Endothelial cell of umbilical vein (primary cell): ENCODE data around the gene LAMTOR2. TPM values are rescaled to one million over a fixed set of nuclear protein-coding genes. Genes with fewer than 3 reads are reported as not detected.

Source experiments
- BruUV-seq: library from RNA; stranded (reverse); fragments of 400-500 nt; replicated peaks from 2 replicates; lab custom pipeline; 2021; lab: Mats Ljungman, UMichigan
- CTCF ChIA-PET: fragments of 300-600, 350-600 bp; sonication (Branson Sonifier 250); formaldehyde crosslinking; loops from one replicate; lab custom pipeline; 2021; ENCODE audit warnings: antibody characterized with exemption, inconsistent platforms; lab: Charles Lee
- POLR2A ChIA-PET: fragments of 300-600, 350-600 bp; sonication (Branson Sonifier 250); formaldehyde crosslinking; loops from one replicate; lab custom pipeline; 2021; ENCODE audit warnings: antibody characterized with exemption, inconsistent platforms; lab: Charles Lee
- DNase-seq: peaks from one replicate; pipeline ENCODE4 v3.0.0-alpha.2; 2011; ENCODE audit warnings: low read depth, low spot score
- FAIRE-seq: peaks from 2 replicates; lab custom pipeline; 2011; peaks lifted over from hg19 to GRCh38; lab: Jason Lieb, UNC
- H2AFZ ChIP-seq: 2 replicates; pipeline ENCODE4 v1.6.0; 2012; ENCODE audit warnings: low read depth, low read length, control low read depth, inconsistent platforms
- H3K27ac ChIP-seq: 2 replicates; pipeline ENCODE4 v1.5.1; 2011; ENCODE audit warnings: low read depth, mild to moderate bottlenecking, control low read depth, low read length, moderate library complexity; ENCODE audit not compliant: insufficient read depth
- H3K27me3 ChIP-seq, 2 experiments: 2 replicates each; pipeline versions ENCODE4 v1.6.0 to v1.6.1; 2011; ENCODE audit warnings: low read length in 2 of 2, mixed read lengths in 1 of 2; ENCODE audit not compliant: control insufficient read depth in 2 of 2, insufficient read depth in 2 of 2
- H3K36me3 ChIP-seq, 2 experiments: 2 replicates in 1 of 2; 3 replicates in 1 of 2; pipeline ENCODE4 v1.5.1; 2011; ENCODE audit warnings: low read length in 2 of 2, mild to moderate bottlenecking in 1 of 2, moderate library complexity in 1 of 2; ENCODE audit not compliant: control insufficient read depth in 2 of 2, insufficient read depth in 2 of 2; ENCODE audit errors: extremely low read depth in 1 of 2
- H3K4me1 ChIP-seq: 3 replicates; pipeline ENCODE4 v1.5.1; 2011; ENCODE audit warnings: mild to moderate bottlenecking, low read length; ENCODE audit not compliant: control insufficient read depth, insufficient read depth; ENCODE audit errors: extremely low read depth
- H3K4me2 ChIP-seq: 2 replicates; pipeline ENCODE4 v1.6.1; 2011; ENCODE audit warnings: low read length, control low read depth, mixed read lengths; ENCODE audit not compliant: insufficient read depth
- H3K4me3 ChIP-seq, 3 experiments: fragments of 200-600 bp in 1 of 3; sonication (generic), shearing (Covaris generic) in 1 of 3; replicated peaks in 1 of 3; 2 replicates each; pipeline ENCODE4 v1.5.1; 2011 to 2016; ENCODE audit warnings: control low read depth in 3 of 3, low read length in 3 of 3, mild to moderate bottlenecking in 2 of 3, inconsistent platforms in 1 of 3, low read depth in 1 of 3, moderate library complexity in 1 of 3; ENCODE audit not compliant: insufficient read depth in 1 of 3
- H3K79me2 ChIP-seq: 2 replicates; pipeline ENCODE4 v1.6.0; 2012; ENCODE audit warnings: low read length, inconsistent platforms; ENCODE audit not compliant: control insufficient read depth, insufficient read depth
- H3K9ac ChIP-seq: replicated peaks from 2 replicates; pipeline ENCODE3; 2011; ENCODE audit warnings: low read length, control low read depth; ENCODE audit not compliant: insufficient read depth; ENCODE audit errors: extremely low read depth
- H3K9me1 ChIP-seq: replicated peaks from 3 replicates; pipeline ENCODE4 v1.6.0; 2011; ENCODE audit warnings: mild to moderate bottlenecking, low read length; ENCODE audit not compliant: control insufficient read depth, insufficient read depth; ENCODE audit errors: extremely low read depth
- H3K9me3 ChIP-seq: replicated peaks from 2 replicates; pipeline ENCODE4 v1.5.1; 2012; ENCODE audit warnings: low read length, inconsistent platforms; ENCODE audit not compliant: control insufficient read depth, insufficient read depth
- H4K20me1 ChIP-seq: replicated peaks from 2 replicates; pipeline ENCODE3; 2011; ENCODE audit warnings: mild to moderate bottlenecking, low read length; ENCODE audit not compliant: control insufficient read depth, insufficient read depth; ENCODE audit errors: extremely low read depth
- CTCF ChIP-seq, 2 donors: IDR thresholded peaks; 1 replicate in 1 of 2; 2 replicates in 1 of 2; pipeline ENCODE4 v1.5.1; 2011; ENCODE audit warnings: low read length in 2 of 2, mild to moderate bottlenecking in 2 of 2, moderate library complexity in 2 of 2, control low read depth in 1 of 2, inconsistent platforms in 1 of 2, low read depth in 1 of 2; ENCODE audit not compliant: insufficient read depth in 1 of 2; ENCODE audit errors: extremely low read depth in 1 of 2
- EZH2 ChIP-seq: IDR thresholded peaks from 2 replicates; pipeline ENCODE4 v1.6.1; 2012; ENCODE audit warnings: borderline replicate concordance, low read depth, mild to moderate bottlenecking, moderate library complexity, low read length, inconsistent platforms; ENCODE audit not compliant: severe bottlenecking
- FOS ChIP-seq: IDR thresholded peaks from 2 replicates; pipeline ENCODE4 v1.6.1; 2011; ENCODE audit warnings: mild to moderate bottlenecking, low read length, moderate library complexity, borderline replicate concordance; ENCODE audit not compliant: insufficient read depth
- GATA2 ChIP-seq: IDR thresholded peaks from 2 replicates; pipeline ENCODE4 v1.7.0; 2011; ENCODE audit warnings: low read depth, mild to moderate bottlenecking, moderate library complexity, mixed read lengths, low read length; ENCODE audit not compliant: insufficient read length, insufficient read depth
- JUN ChIP-seq: IDR thresholded peaks from 2 replicates; pipeline ENCODE4 v1.6.1; 2011; ENCODE audit warnings: borderline replicate concordance, low read depth; ENCODE audit not compliant: insufficient read length, insufficient read depth
- MAX ChIP-seq: IDR thresholded peaks from 2 replicates; pipeline ENCODE4 v1.6.1; 2011; ENCODE audit not compliant: insufficient read depth, insufficient read length
- MYC ChIP-seq: IDR thresholded peaks from one replicate; pipeline ENCODE4 v1.6.1; 2011; ENCODE audit warnings: mild to moderate bottlenecking, low read depth, low read length
- POLR2A ChIP-seq: IDR thresholded peaks from 2 replicates; pipeline ENCODE4 v1.6.1; 2012; ENCODE audit warnings: low read depth, mild to moderate bottlenecking, control low read depth, low read length
- POLR2AphosphoS5 ChIP-seq: IDR thresholded peaks from 2 replicates; pipeline ENCODE4 v1.6.1; 2012; ENCODE audit warnings: low read depth, mild to moderate bottlenecking, control low read depth, low read length, moderate library complexity; ENCODE audit not compliant: insufficient read depth
- dilution Hi-C: fragments of 300-500 bp; cut with MboI; formaldehyde crosslinking; loops from one replicate; pipeline ENCODE4 v1.15.0; 2019; ENCODE audit warnings: low sequenced_read_pairs; ENCODE audit not compliant: extremely low pct_ligation_motif_present
- intact Hi-C: fragments of 100-400 bp; cut with micrococcal nuclease; formaldehyde crosslinking; loops from one replicate; pipeline ENCODE4 v1.10.0; 2022
- polyA plus RNA-seq, 4 experiments: library from polyadenylated mRNA; depleted of rRNA in 3 of 4; stranded (reverse) in 3 of 4; unstranded in 1 of 4; fragments of >200 nt; gene quantifications; 2 replicates each; pipeline versions ENCODE4 v1.2.1 to v1.2.3, GENCODE V29; 2011 to 2012; ENCODE audit warnings: missing spikeins in 1 of 4
- total RNA-seq: library from RNA; stranded (reverse); gene quantifications from 2 replicates; pipeline ENCODE4 v1.2.3, GENCODE V29; 2021

LAMTOR2 gene
- total and polyA plus RNA-seq, 2 donors (not counting 3 experiments of a cell fraction or from before 2014, with no cell fraction given) = 77.7 to 136 TPM

GRCh38 chr1:156067262-156067661 is 12.7 kb downstream of the LAMTOR2 start:
- no peaks in the 10 kb centered on the region for H3K79me2 ChIP-seq
- H3K4me3 ChIP-seq = no peak overlapping the region
- ChIA-PET CTCF (interaction anchor here (0.8 to 4.1 kb wide), 11 partner anchors 9 to 219 kb away, joined by 3 to 92 read pairs (median 9); partner anchors contain the start of gene ARHGEF2), POLR2A (no interaction called here)
- intact Hi-C loops (no loop called here), dilution Hi-C loops (no loop called here)
- BruUV-seq = no TSS peak
- H3K4me2 ChIP-seq = no peak overlapping the region
- FAIRE-seq (no peak), DNase-seq (no peak)
- H3K9me1 ChIP-seq = no peaks in the 10 kb centered on the region
- H3K27me3 ChIP-seq = no peaks in the 10 kb centered on the region
- H3K4me1 ChIP-seq = peaks cover 6% of the 10 kb centered on the region
- TF ChIP-seq JUN (no peak), MAX (no peak), MYC (no peak), FOS (no peak), GATA2 (no peak), POLR2A (no peak), POLR2AphosphoS5 (no peak), EZH2 (no peak), CTCF (IDR thresholded peaks at IDR 0.05; ENCODE audit: extremely low read depth in 1 of 2, insufficient read depth in 1 of 2, low read depth in 1 of 2, low read length in 2 of 2) (no peak)
- H3K9me3 ChIP-seq = no peaks in the 10 kb centered on the region
- H4K20me1 ChIP-seq = no peaks in the 10 kb centered on the region
- no peak overlapping the region for H3K9ac ChIP-seq
- H3K27ac ChIP-seq = no peak overlapping the region
- peaks cover 0 to under 1% of the 10 kb centered on the region in 2 experiments for H3K36me3 ChIP-seq
- no peak overlapping the region for H2AFZ ChIP-seq
